Fibroblast of mammary gland (primary cell): ENCODE results near the gene ANKRD44.

ENCODE experiments used
- DNase-seq: peaks from one replicate; pipeline ENCODE4 v3.0.0-alpha.2; 2010; ENCODE audit warnings: low read depth
- H3K4me3 ChIP-seq: 2 replicates; pipeline ENCODE4 v1.5.1; 2011; ENCODE audit warnings: low read depth, mild to moderate bottlenecking, low read length, moderate library complexity; ENCODE audit not compliant: control insufficient read depth
- CTCF ChIP-seq: conservative IDR thresholded peaks from 2 replicates; pipeline ENCODE4 v1.5.1; 2011; ENCODE audit warnings: low read depth, low read length, inconsistent platforms; ENCODE audit not compliant: control insufficient read depth, insufficient read depth

The ANKRD44 gene

GRCh38 chr2:197234671-197235191, 75.8 kb downstream of the ANKRD44 start:
- no peak for DNase-seq
- H3K4me3 ChIP-seq, result no peak overlapping the region
- TF ChIP-seq CTCF, result no peak

GRCh38 chr2:197233473-197233872, 77.1 kb downstream of the ANKRD44 start:
- no peak overlapping the region for H3K4me3 ChIP-seq
- TF ChIP-seq CTCF, result no peak
- DNase-seq, result no peak

GRCh38 chr2:197232010-197232409, 78.6 kb downstream of the ANKRD44 start:
- TF ChIP-seq CTCF, result no peak
- DNase-seq, result no peak
- H3K4me3 ChIP-seq, result no peak overlapping the region

GRCh38 chr2:197229509-197230443, 80.8 kb downstream of the ANKRD44 start:
- peak; percentile 52 for DNase-seq

GRCh38 chr2:197223451-197223850, 87.1 kb downstream of the ANKRD44 start:
- no peak overlapping the region for H3K4me3 ChIP-seq
- no peak for TF ChIP-seq CTCF
- no peak for DNase-seq

More at GRCh38 chr2:197229509-197230443, 80.8 kb downstream of the ANKRD44 start:
- no peak overlapping the region for H3K4me3 ChIP-seq
- no peak for TF ChIP-seq CTCF

GRCh38 chr2:197219636-197220035, 90.9 kb downstream of the ANKRD44 start:
- no peak for TF ChIP-seq CTCF
- DNase-seq, result peak; percentile 18

More at GRCh38 chr2:197219636-197220035, 90.9 kb downstream of the ANKRD44 start:
- H3K4me3 ChIP-seq, result no peak overlapping the region
